Lower leg skin (tissue), 4 donors: ENCODE measurements around the gene MACROD1. TPM values are rescaled to one million over a fixed set of nuclear protein-coding genes. Genes with fewer than 3 reads are reported as not detected.

Source experiments
- DNase-seq, 2 donors: peaks; one replicate each; pipeline ENCODE4 v3.0.0-alpha.2; 2019; ENCODE audit warnings: low spot score in 2 of 2
- H3K4me3 ChIP-seq: fragments of 200-600 bp; sonication (generic); 2 replicates; pipeline ENCODE4 v1.5.1; 2017; ENCODE audit warnings: mild to moderate bottlenecking, low read depth; ENCODE audit not compliant: poor library complexity, severe bottlenecking
- POLR2A ChIP-seq, 2 donors: fragments of 450-650 bp; IDR thresholded peaks; one replicate each; pipeline ENCODE4 v1.6.1; 2016 to 2017; ENCODE audit warnings: antibody characterized with exemption in 2 of 2, mild to moderate bottlenecking in 1 of 2, moderate library complexity in 1 of 2
- WGBS, 2 donors: methylation state at CpG; one replicate each; pipeline ENCODE4 v1.1.5; 2018; 5-methylcytosine and 5-hydroxymethylcytosine counted together
- intact Hi-C: fragments of 100-400 bp; cut with DNase I; formaldehyde crosslinking; loops from one replicate; pipeline ENCODE4 v1.15.0; 2023; ENCODE audit warnings: low total_unique reads
- total RNA-seq, 4 donors: library from RNA; depleted of rRNA; stranded (reverse); fragments of >200 nt; gene quantifications; one replicate each; pipeline ENCODE4 v1.1.0, GENCODE V29; 2016
- TF ChIP-seq, protein P1 (sequence below), 3 donors: fragments of 450-650 bp; IDR thresholded peaks; one replicate each; pipeline ENCODE4 v1.5.1; 2016; ENCODE audit warnings: antibody characterized with exemption in 3 of 3, mild to moderate bottlenecking in 3 of 3, moderate library complexity in 2 of 3

MACROD1 gene
- total RNA-seq, 4 donors from 2014 or later, result 44.8 to 74.8 (median 55.6) TPM

DNA sequence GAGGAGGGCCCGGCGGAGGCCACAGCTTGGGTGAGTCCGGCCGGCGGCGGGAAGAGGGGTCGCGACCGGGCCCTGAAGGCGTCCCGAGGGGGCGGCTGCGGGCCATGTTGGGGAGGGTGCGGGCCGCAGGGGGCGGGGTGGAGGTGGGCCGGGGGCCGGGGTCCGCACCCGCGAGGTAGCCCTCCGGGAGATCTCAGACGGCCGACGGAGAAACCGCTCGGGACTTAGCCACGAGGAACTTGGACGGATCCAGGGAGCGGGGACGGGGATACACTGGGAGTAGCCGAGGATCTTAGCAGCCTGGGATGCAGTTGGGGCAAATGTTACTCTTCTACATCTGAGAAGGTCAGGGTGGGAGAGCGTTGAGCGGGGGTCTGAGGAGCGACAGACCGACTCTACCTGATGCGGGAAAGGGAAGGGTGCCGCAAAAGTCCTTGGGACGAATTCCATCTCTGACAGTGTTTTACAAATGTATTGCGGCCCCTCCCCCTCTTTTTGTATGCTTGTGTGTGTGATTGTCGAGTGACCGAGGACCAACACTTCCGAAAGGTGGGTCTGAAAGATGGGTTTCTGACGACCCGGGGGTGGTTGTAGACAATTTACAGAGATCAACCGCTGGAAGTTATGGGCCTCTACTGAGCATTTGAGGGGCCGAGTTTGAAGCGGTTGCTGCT, 20.7 kb upstream of the MACROD1 start:
- H3K4me3 ChIP-seq, result no peak overlapping the region
- 1 to 2% methylated on average over 34 to 45 of the region's 48 CpGs for WGBS, 2 donors
- no peak for DNase-seq
- TF ChIP-seq, protein P1, sequence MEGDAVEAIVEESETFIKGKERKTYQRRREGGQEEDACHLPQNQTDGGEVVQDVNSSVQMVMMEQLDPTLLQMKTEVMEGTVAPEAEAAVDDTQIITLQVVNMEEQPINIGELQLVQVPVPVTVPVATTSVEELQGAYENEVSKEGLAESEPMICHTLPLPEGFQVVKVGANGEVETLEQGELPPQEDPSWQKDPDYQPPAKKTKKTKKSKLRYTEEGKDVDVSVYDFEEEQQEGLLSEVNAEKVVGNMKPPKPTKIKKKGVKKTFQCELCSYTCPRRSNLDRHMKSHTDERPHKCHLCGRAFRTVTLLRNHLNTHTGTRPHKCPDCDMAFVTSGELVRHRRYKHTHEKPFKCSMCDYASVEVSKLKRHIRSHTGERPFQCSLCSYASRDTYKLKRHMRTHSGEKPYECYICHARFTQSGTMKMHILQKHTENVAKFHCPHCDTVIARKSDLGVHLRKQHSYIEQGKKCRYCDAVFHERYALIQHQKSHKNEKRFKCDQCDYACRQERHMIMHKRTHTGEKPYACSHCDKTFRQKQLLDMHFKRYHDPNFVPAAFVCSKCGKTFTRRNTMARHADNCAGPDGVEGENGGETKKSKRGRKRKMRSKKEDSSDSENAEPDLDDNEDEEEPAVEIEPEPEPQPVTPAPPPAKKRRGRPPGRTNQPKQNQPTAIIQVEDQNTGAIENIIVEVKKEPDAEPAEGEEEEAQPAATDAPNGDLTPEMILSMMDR (IDR thresholded peaks at IDR 0.05), result no peak
- no peak for TF ChIP-seq POLR2A (IDR thresholded peaks at IDR 0.05)
- intact Hi-C loops, result no loop called here

DNA sequence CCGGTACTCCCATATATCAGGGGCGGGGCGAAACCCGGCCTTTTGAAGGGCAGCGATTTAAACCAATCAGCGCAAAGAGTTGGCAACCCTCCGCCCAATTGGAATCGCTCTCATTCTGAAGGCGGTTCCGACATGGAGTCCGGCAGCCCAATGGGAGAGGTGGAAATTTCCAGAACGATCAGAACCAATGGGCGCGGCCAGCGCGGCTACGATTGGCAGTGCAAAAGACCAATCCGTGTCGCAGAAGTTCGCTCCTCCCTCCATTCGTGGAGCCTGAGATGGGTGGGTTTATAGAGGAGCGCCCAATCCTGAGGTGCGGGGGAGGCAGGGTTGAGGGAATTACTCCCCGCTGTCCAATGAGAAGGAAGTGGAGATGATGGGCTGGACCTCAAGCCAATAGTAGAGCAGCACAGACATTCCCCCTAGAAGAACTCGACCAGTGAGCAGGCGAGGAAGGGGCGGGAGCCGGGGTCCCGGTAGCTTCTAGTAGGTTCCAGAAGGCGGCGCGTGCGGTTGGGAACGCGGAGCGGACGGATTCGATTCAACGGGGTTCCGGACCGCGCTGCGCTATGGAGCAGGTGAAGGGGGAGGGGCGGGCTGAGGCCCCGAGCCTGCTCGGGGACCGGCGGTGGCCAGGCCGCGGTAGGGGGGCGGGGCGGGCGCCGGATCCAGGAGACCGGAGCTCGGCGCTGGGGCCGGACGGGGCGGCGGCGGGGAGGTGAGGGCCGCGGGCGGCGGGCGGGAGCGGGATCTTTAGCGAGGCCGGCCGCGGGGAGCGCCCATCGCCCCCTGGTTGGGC, 20.0 kb upstream of the MACROD1 start, which contains the start of gene STIP1:
Gene STIP1 (plus strand): TSS at position 479 of the 799 bp plus-strand sequence. CDS start 91 bp downstream, at position 570.
- TF ChIP-seq POLR2A (IDR thresholded peaks at IDR 0.05), result peak in 1 of 2 donors; percentile 46
- TF ChIP-seq, protein P1 (IDR thresholded peaks at IDR 0.05), result no peak
- 0 to 2% methylated on average over 29 to 42 of the region's 74 CpGs for WGBS, 2 donors
- peak; percentile 100 for DNase-seq
- intact Hi-C loops, result no loop called here
- peak within 1 kb of the TSS; percentile 45 for H3K4me3 ChIP-seq

DNA sequence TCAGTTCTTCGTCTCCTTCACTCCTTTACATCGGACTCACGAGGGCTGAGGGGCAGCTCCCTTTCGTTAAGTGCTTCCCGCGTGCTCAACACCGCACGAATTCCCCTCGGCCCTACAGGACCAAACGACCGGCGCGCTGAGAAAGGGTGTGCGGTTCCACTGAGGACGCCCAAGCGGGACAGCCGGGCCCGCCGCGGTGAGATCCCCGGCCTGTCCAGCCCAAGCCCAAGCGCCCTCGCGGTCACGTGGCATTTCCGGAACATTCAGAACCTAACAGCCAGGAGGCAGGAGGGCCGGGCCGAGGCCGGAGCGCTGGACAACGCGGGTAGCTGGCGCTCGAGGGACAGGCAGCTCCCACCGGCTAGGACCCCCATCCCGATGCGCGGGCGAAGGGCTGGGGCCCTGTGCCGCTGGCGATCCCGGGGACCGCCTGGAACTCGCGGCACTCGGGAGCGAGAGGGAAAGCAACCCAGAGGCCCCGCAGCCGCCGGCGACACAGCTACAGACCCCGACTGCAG, 19.3 kb upstream of the MACROD1 start:
- 0 to 1% methylated on average over 25 to 41 of the region's 52 CpGs for WGBS, 2 donors
- H3K4me3 ChIP-seq, result peak overlapping the region; percentile 45
- peak; percentile 82 to 97 for DNase-seq
- TF ChIP-seq, protein P1 (IDR thresholded peaks at IDR 0.05), result peak in 1 of 3 donors; percentile 38
- peak in 1 of 2 donors; percentile 85 for TF ChIP-seq POLR2A (IDR thresholded peaks at IDR 0.05)
- intact Hi-C loops, result no loop called here

DNA sequence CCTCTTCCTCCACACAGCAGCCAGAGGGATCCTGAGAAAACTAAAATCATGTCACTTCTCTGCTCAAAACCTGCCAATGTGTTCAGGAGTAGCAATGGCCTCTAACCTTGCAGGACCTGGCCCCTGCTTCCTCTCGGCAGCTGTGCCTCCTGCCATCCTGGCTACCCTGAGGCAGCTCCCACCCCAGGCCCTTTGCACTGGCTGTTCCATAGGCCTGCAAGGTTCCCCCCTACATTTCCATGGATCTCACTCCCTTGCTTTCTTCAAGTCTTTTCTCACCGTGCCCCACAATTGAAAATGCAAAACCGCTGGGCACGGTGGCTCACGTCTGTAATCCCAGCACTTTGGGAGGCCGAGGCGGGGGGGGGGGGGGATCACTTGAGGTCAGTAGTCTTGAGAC, 18.0 kb upstream of the MACROD1 start:
- WGBS, 2 donors, result 83 to 87% methylated on average over 7 of the region's 7 CpGs
- no peak for TF ChIP-seq POLR2A (IDR thresholded peaks at IDR 0.05)
- TF ChIP-seq, protein P1 (IDR thresholded peaks at IDR 0.05), result no peak
- H3K4me3 ChIP-seq, result no peak overlapping the region
- intact Hi-C loops, result no loop called here
- DNase-seq, result no peak

DNA sequence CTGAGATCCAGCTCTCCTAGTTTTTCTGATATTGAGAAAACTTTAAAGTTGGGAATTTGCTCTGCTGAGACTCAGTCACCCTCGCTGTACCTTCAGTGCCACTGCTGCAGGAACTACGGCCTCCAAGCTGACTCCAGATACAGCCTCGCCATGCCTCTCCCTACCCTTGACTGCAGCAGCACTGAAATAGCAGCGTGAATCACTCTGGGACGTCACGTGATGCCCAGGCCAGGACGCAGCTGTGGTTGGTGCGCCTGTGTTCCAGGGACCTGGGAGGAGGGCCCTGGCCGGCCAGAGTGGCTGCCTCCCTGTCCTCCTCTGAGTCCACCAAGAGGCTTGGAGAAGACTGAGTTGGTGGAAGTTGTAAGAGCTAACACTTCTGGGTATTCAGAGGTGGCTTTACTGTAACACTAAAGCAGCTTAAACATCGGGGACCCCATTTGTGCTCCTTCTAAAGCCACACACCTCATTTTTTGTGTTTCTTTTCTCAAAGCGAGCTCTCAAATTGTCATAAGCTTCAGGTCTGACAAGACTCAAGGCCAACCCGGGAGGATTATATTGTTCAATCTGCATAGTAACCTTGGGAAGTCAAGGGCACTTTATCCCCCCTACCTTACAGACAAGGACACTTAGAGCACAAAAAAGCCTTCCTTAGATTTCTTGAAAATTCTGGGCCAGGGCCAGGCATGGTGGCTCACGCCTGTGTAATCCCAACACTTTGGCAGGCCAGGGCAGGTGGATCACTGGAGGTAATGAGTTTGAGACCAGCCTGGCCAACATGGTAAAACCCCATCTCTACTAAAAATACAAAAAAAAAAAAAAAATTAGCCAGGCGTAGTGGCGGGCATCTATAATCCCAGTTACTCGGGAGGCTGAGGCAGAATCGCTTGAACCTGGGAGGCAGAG, 15.8 kb upstream of the MACROD1 start:
- H3K4me3 ChIP-seq, result no peak overlapping the region
- DNase-seq, result peak; percentile 92 to 98
- intact Hi-C loops, result no loop called here
- TF ChIP-seq, protein P1 (IDR thresholded peaks at IDR 0.05), result no peak
- TF ChIP-seq POLR2A (IDR thresholded peaks at IDR 0.05), result no peak
- WGBS, 2 donors, result 35 to 36% methylated on average over 17 of the region's 17 CpGs
